Measurements from ENCODE around the gene BANF2. TPM values are rescaled to one million over a fixed set of nuclear protein-coding genes. Genes with fewer than 3 reads are reported as not detected.

BANF2 gene
- total and polyA plus RNA-seq, 10 of the 15 experiments (the other 5 are each of a cell fraction or from before 2014, with no cell fraction given), result not detected

GRCh38 chr20:17671565-17671964, 28.2 kb upstream of the BANF2 start:
- no TSS peak for BruUV-seq (replicated peaks)

GRCh38 chr20:17673084-17673483, 26.7 kb upstream of the BANF2 start:
- ChIA-PET SMC1A (ENCODE audit: uncharacterized antibody, unreplicated experiment) (no interaction called here), RAD21 (ENCODE audit: unreplicated experiment) (no interaction called here), POLR2A (no interaction called here), CTCF (interaction anchor here (1.3 kb wide), 1 partner anchor 10 kb away, joined by 4 read pairs; no protein-coding TSS in a partner anchor)
- Histone ChIP-seq H3K36me3 (ENCODE audit: control insufficient read depth in 2 of 2, insufficient read depth in 2 of 2, low read length in 1 of 2) (no peaks in the 10 kb centered on the region; a peak in 3 of 4 replicates), H3K27ac (ENCODE audit: control insufficient read depth, insufficient read depth) (no peak overlapping the region), H3K4me1 (ENCODE audit: control insufficient read depth, insufficient read depth, low read length) (no peaks in the 10 kb centered on the region; the same call in 1 of the 2 replicates), H3K9me3 (replicated peaks; ENCODE audit: control insufficient read depth, insufficient read depth, low read length) (no peaks in the 10 kb centered on the region), H2AFZ (ENCODE audit: control insufficient read depth, low read depth, low read length) (no peak overlapping the region), H3K9ac (ENCODE audit: control insufficient read depth, insufficient read depth, low read length) (no peak overlapping the region), H3K4me2 (ENCODE audit: control insufficient read depth, insufficient read depth) (no peak overlapping the region), H4K20me1 (ENCODE audit: control insufficient read depth, insufficient read depth) (no peaks in the 10 kb centered on the region; the same call in 1 of the 2 replicates), H3K27me3 (replicated peaks in 1 of 2; ENCODE audit: control insufficient read depth in 2 of 2, insufficient read depth in 2 of 2, low read length in 1 of 2) (no peaks in the 10 kb centered on the region), H3K79me2 (ENCODE audit: control insufficient read depth, insufficient read depth, low read length) (peaks cover 11% of the 10 kb centered on the region), H3K4me3 (no peak overlapping the region)
- FAIRE-seq (no peak), ATAC-seq (no peak), DNase-seq (ENCODE audit: low read depth, low spot score) (no peak)
- intact Hi-C loops (cut with micrococcal nuclease; ENCODE audit: unreplicated experiment) (no loop called here), in situ Hi-C loops (cut with MboI) (no loop called here)
- 91% methylated on average over 7 of the region's 7 CpGs for WGBS (ENCODE audit: insufficient coverage, insufficient replicate concordance, low lambda C conversion rate, missing lambda C conversion rate)
- no peak for TF ChIP-seq MAX (IDR thresholded peaks at IDR 0.05; ENCODE audit: low read depth, low read length)
- TF ChIP-seq YBX1 (IDR thresholded peaks at IDR 0.05), result no peak
- no TSS peak for BruUV-seq (replicated peaks)

More at GRCh38 chr20:17671565-17671964, 28.2 kb upstream of the BANF2 start:
- CTCF ChIA-PET, result no interaction called here
- no peak overlapping the region for H3K27ac ChIP-seq (ENCODE audit: control insufficient read depth, insufficient read depth)
- H3K9me3 ChIP-seq (replicated peaks; ENCODE audit: control insufficient read depth, insufficient read depth, low read length), result no peaks in the 10 kb centered on the region
- ATAC-seq, result no peak
- POLR2A ChIA-PET, result no interaction called here
- TF ChIP-seq POU2F2 (IDR thresholded peaks at IDR 0.05; ENCODE audit: borderline replicate concordance, low read depth, low read length) (no peak), IKZF2 (IDR thresholded peaks at IDR 0.05) (no peak), BRCA1 (IDR thresholded peaks at IDR 0.05; ENCODE audit: low read depth, low read length) (no peak), MYC (IDR thresholded peaks at IDR 0.05; ENCODE audit: insufficient read depth, insufficient read length, insufficient replicate concordance, low read length, severe bottlenecking) (no peak), PML (IDR thresholded peaks at IDR 0.05; ENCODE audit: low read length) (no peak), HDGF (IDR thresholded peaks at IDR 0.05) (no peak), ZNF207 (IDR thresholded peaks at IDR 0.05; ENCODE audit: borderline replicate concordance) (no peak), RAD21 (IDR thresholded peaks at IDR 0.05; ENCODE audit: insufficient read depth, low read depth, low read length) (no peak), SP1 (IDR thresholded peaks at IDR 0.05; ENCODE audit: low read depth, low read length) (no peak), RB1 (IDR thresholded peaks at IDR 0.05; ENCODE audit: borderline replicate concordance) (no peak), MTA2 (IDR thresholded peaks at IDR 0.05; ENCODE audit: low read depth) (no peak), SRF (IDR thresholded peaks at IDR 0.05; ENCODE audit: low read depth in 2 of 2, low read length in 2 of 2) (no peak)
- DNase-seq (ENCODE audit: low read depth, low spot score), result no peak
- in situ Hi-C loops (cut with MboI), result no loop called here
- H3K36me3 ChIP-seq (ENCODE audit: control insufficient read depth in 2 of 2, insufficient read depth in 2 of 2, low read length in 1 of 2), result no peaks in the 10 kb centered on the region; a peak in 3 of 4 replicates
- no peak for FAIRE-seq
- intact Hi-C loops (cut with micrococcal nuclease; ENCODE audit: unreplicated experiment), result no loop called here
- H4K20me1 ChIP-seq (ENCODE audit: control insufficient read depth, insufficient read depth), result no peaks in the 10 kb centered on the region; the same call in 1 of the 2 replicates
- H3K9ac ChIP-seq (ENCODE audit: control insufficient read depth, insufficient read depth, low read length), result no peak overlapping the region
- 73% methylated on average over 4 of the region's 4 CpGs for WGBS (ENCODE audit: insufficient coverage, insufficient replicate concordance, low lambda C conversion rate, missing lambda C conversion rate)
- SMC1A ChIA-PET (ENCODE audit: uncharacterized antibody, unreplicated experiment), result no interaction called here
- H3K4me1 ChIP-seq (ENCODE audit: control insufficient read depth, insufficient read depth, low read length), result no peaks in the 10 kb centered on the region; the same call in 1 of the 2 replicates
- no peak overlapping the region for H3K4me2 ChIP-seq (ENCODE audit: control insufficient read depth, insufficient read depth)
- H3K4me3 ChIP-seq, result no peak overlapping the region
- no peaks in the 10 kb centered on the region for H3K27me3 ChIP-seq (replicated peaks in 1 of 2; ENCODE audit: control insufficient read depth in 2 of 2, insufficient read depth in 2 of 2, low read length in 1 of 2)
- RAD21 ChIA-PET (ENCODE audit: unreplicated experiment), result no interaction called here
- peaks cover 10% of the 10 kb centered on the region for H3K79me2 ChIP-seq (ENCODE audit: control insufficient read depth, insufficient read depth, low read length)
- no peak overlapping the region for H2AFZ ChIP-seq (ENCODE audit: control insufficient read depth, low read depth, low read length)
